K562 (cell line): ENCODE data around the gene TAX1BP1. TPM values are rescaled to one million over a fixed set of nuclear protein-coding genes. Genes with fewer than 3 reads are reported as not detected.
A peak's percentile ranks its signal among the peaks of the same experiment; 100 is the strongest.

Source experiments
- BHLHE40 ChIP-seq: IDR thresholded peaks from 2 replicates; pipeline ENCODE4 v1.6.1; 2011; ENCODE audit warnings: low read length, improper control_type of control experiment
- CEBPG ChIP-seq, 3 experiments: fragments of 200-800 bp in 1 of 3; sonication (Bioruptor generic) in 1 of 3; sonication (generic) in 1 of 3; formaldehyde crosslinking in 1 of 3; IDR thresholded peaks in 2 of 3; conservative IDR thresholded peaks in 1 of 3; 2 replicates each; pipeline versions ENCODE4 v1.6.1 to v1.8.0; 2016 to 2022; ENCODE audit warnings: missing compliant biosample characterization in 2 of 3, missing genetic modification characterization in 2 of 3, mild to moderate bottlenecking in 1 of 3, missing genetic modification reagents in 1 of 3
- CXXC5 ChIP-seq: fragments of 250-450 bp; sonication (Bioruptor Pico); IDR thresholded peaks from 2 replicates; pipeline ENCODE4 v1.8.0; 2022; ENCODE audit warnings: inconsistent platforms, mild to moderate bottlenecking, moderate library complexity
- ESRRA ChIP-seq: fragments of 450-650 bp; IDR thresholded peaks from 2 replicates; pipeline ENCODE4 v1.6.1; 2014; ENCODE audit warnings: low read depth, mild to moderate bottlenecking, moderate library complexity, borderline replicate concordance
- HOXB6 ChIP-seq: fragments of 250-450 bp; sonication (Bioruptor Pico); IDR thresholded peaks from 2 replicates; pipeline ENCODE4 v1.5.1; 2022; ENCODE audit warnings: mild to moderate bottlenecking, borderline replicate concordance
- MECOM ChIP-seq: fragments of 250-450 bp; sonication (Bioruptor Pico); IDR thresholded peaks from 2 replicates; pipeline ENCODE4 v1.8.0; 2022; ENCODE audit warnings: inconsistent platforms
- MGA ChIP-seq: fragments of 450-650 bp; IDR thresholded peaks from 2 replicates; pipeline ENCODE4 v1.6.1; 2016; ENCODE audit warnings: mild to moderate bottlenecking, moderate library complexity
- PTRF ChIP-seq: fragments of 450-650 bp; IDR thresholded peaks from 2 replicates; pipeline ENCODE4 v1.6.1; 2016; ENCODE audit warnings: mild to moderate bottlenecking, missing genetic modification characterization, missing compliant biosample characterization
- TEAD4 ChIP-seq, 2 experiments: sonication (generic) in 1 of 2; formaldehyde crosslinking in 1 of 2; IDR thresholded peaks; 2 replicates each; pipeline versions ENCODE4 v1.6.1 to v1.8.0; 2012 to 2022; ENCODE audit warnings: borderline replicate concordance in 1 of 2, inconsistent platforms in 1 of 2, low read length in 1 of 2, mild to moderate bottlenecking in 1 of 2, missing genetic modification reagents in 1 of 2
- TSC22D4 ChIP-seq: fragments of 450-650 bp; IDR thresholded peaks from 2 replicates; pipeline ENCODE4 v1.6.1; 2016; ENCODE audit warnings: missing genetic modification characterization, missing biosample characterization, control low read depth
- ZEB2 ChIP-seq: fragments of 450-650 bp; IDR thresholded peaks from 2 replicates; pipeline ENCODE4 v1.6.1; 2016
- ZFP30 ChIP-seq: fragments of 250-450 bp; sonication (Bioruptor Pico); IDR thresholded peaks from 2 replicates; pipeline ENCODE4 v1.8.0; 2022; ENCODE audit warnings: moderate library complexity, mild to moderate bottlenecking, inconsistent platforms, borderline replicate concordance
- ZNF449 ChIP-seq: fragments of 250-450 bp; sonication (Bioruptor Pico); IDR thresholded peaks from 2 replicates; pipeline ENCODE4 v1.8.0; 2022; ENCODE audit warnings: moderate library complexity, mild to moderate bottlenecking, inconsistent platforms
- ZNF655 ChIP-seq: fragments of 250-450 bp; sonication (Bioruptor Pico); IDR thresholded peaks from 2 replicates; pipeline ENCODE4 v1.5.0; 2021
- polyA plus RNA-seq, 8 experiments: library from polyadenylated mRNA; depleted of rRNA in 4 of 8; stranded (reverse) in 5 of 8; unstranded in 3 of 8; fragments of >200 nt; fragmentation: Nextera tagmentation in 2 of 8; fragmentation: Illumina TruSeq in 1 of 8; extraction: Ambion mirVana in 2 of 8; extraction: Trizol in 1 of 8; gene quantifications; 2 replicates each; pipeline versions ENCODE4 v1.2.1 to v1.2.3, GENCODE V29; 2011 to 2014; ENCODE audit warnings: inconsistent platforms in 1 of 8, missing spikeins in 1 of 8
- total RNA-seq, 7 experiments: library from RNA; depleted of rRNA in 6 of 7; stranded (reverse); fragments of >200 nt in 6 of 7; fragmentation: Illumina TruSeq in 2 of 7; extraction: Trizol in 2 of 7; gene quantifications; 2 replicates each; pipeline versions ENCODE4 v1.2.1 to v1.2.3, GENCODE V29; 2011 to 2021; ENCODE audit warnings: low replicate concordance in 1 of 7

TAX1BP1 gene
- total and polyA plus RNA-seq, 9 of the 15 experiments (the other 6 are each of a cell fraction or from before 2014, with no cell fraction given): 49.0 to 119 (median 75.9) TPM

- TF ChIP-seq MGA (peak; percentile 68), CXXC5 (CRISPR knock-in tag) (peak; percentile 33; the same call in 1 of the 2 replicates), ZNF449 (CRISPR knock-in tag) (no peak), HOXB6 (no peak), ZFP30 (CRISPR knock-in tag) (no peak), ESRRA (peak; percentile 54; the same call in 1 of the 2 replicates), TSC22D4 (tag) (no peak), ZNF655 (CRISPR knock-in tag) (no peak), TEAD4 (IDR thresholded peaks at IDR 0.05; ENCODE audit: low read length) (no peak), TEAD4 (CRISPR knock-in tag; IDR thresholded peaks at IDR 0.05; ENCODE audit: borderline replicate concordance) (no peak), MECOM (CRISPR knock-in tag) (peak; percentile 74), CEBPG (CRISPR knock-in tag; IDR thresholded peaks at IDR 0.05) (peak; percentile 67), CEBPG (tag; conservative IDR thresholded peaks at IDR 0.05 in 1 of 2, IDR thresholded peaks at IDR 0.05 in 1 of 2) (peak; percentile 80), PTRF (tag) (no peak), ZEB2 (no peak), BHLHE40 (peak; percentile 30; the same call in 1 of the 2 replicates)
Observed at GRCh38 chr7:27693794-27694193, 46.2 kb upstream of the TAX1BP1 start (continued).
